DND-41 (cell line): ENCODE measurements around the gene ZMYND10.

ENCODE experiments used
- CTCF ChIP-seq: IDR thresholded peaks from 2 replicates; pipeline ENCODE4 v1.5.1; 2012; ENCODE audit warnings: borderline replicate concordance, low read length, moderate library complexity, mild to moderate bottlenecking; ENCODE audit not compliant: poor library complexity, severe bottlenecking; ENCODE audit errors: extremely low read depth
- EZH2 ChIP-seq: IDR thresholded peaks from 3 replicates; pipeline ENCODE4 v1.6.1; 2012; ENCODE audit warnings: borderline replicate concordance, low read depth, mild to moderate bottlenecking, moderate library complexity, low read length, inconsistent platforms; ENCODE audit not compliant: severe bottlenecking

- TF ChIP-seq CTCF (no peak), EZH2 (no peak)
Observed at GRCh38 chr3:50296721-50297383, 48.7 kb downstream of the ZMYND10 start.
